IPS-20b (cell line): ENCODE data around the gene CCDC127.

Source experiments
- H3K27ac ChIP-seq: one replicate; pipeline ENCODE4 v1.5.1; 2013; ENCODE audit warnings: low read length
- H3K27me3 ChIP-seq: 2 replicates; pipeline ENCODE4 v1.6.1; 2013; ENCODE audit warnings: mild to moderate bottlenecking, low read length, inconsistent platforms; ENCODE audit not compliant: insufficient read depth
- H3K36me3 ChIP-seq: 2 replicates; pipeline ENCODE4 v1.6.1; 2013; ENCODE audit warnings: low read depth, mild to moderate bottlenecking, inconsistent platforms, low read length, moderate library complexity; ENCODE audit not compliant: insufficient read depth
- H3K4me1 ChIP-seq: 2 replicates; pipeline ENCODE4 v1.6.1; 2013; ENCODE audit warnings: mild to moderate bottlenecking, control low read depth, inconsistent platforms, low read length, moderate library complexity; ENCODE audit not compliant: insufficient read depth
- H3K4me3 ChIP-seq: 2 replicates; pipeline ENCODE4 v1.5.1; 2013; ENCODE audit warnings: mild to moderate bottlenecking, low read length, inconsistent platforms
- H3K9ac ChIP-seq: 2 replicates; pipeline ENCODE4 v1.6.1; 2013; ENCODE audit warnings: low read depth, mild to moderate bottlenecking, inconsistent platforms, low read length, moderate library complexity
- H3K9me3 ChIP-seq: 2 replicates; pipeline ENCODE4 v1.6.1; 2013; ENCODE audit warnings: mild to moderate bottlenecking, low read depth, low read length, inconsistent platforms; ENCODE audit not compliant: insufficient read depth

Gene CCDC127

DNA sequence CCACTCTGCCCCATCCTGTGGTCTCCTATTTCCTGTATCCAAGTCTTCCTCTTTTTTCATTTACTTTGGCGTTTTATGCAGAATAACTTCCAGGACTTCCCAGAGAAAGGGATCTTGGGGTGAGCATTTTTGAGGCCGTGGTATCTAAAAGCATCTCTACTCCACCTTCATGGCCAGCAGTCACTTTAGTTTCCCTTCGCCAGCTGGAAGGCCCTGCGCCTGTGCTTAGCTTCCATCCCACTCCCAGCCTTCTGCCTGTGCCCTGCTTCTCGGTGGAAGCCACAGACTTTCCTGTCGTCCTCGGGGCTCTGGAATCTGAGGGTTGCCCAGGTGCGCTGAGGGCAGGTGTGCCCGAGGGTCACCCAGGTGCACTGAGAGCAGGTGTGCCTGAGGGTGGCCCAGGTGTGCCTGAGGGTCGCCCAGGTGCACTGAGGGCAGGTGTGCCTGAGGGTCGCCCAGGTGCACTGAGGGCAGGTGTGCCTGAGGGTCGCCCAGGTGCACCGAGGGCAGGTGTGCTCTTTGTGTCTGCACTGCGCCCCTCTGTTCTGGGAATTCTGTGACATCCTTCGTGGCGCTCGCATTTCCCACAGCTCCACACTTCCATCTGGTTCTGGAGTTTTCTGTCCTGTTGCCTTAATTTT lies 59.0 kb downstream of the CCDC127 start:
- no peak overlapping the region for H3K9ac ChIP-seq

GRCh38 chr5:157801-158200 lies 60.2 kb downstream of the CCDC127 start:
- Histone ChIP-seq H3K36me3 (peaks cover 80% of the 10 kb centered on the region), H3K4me1 (no peaks in the 10 kb centered on the region), H3K27me3 (no peaks in the 10 kb centered on the region), H3K27ac (no peak overlapping the region), H3K9me3 (no peaks in the 10 kb centered on the region), H3K9ac (no peak overlapping the region), H3K4me3 (no peak overlapping the region)

More for the DNA sequence above, 59.0 kb downstream of the CCDC127 start:
- Histone ChIP-seq H3K36me3 (peaks cover 69% of the 10 kb centered on the region), H3K27ac (no peak overlapping the region), H3K9me3 (no peaks in the 10 kb centered on the region), H3K4me3 (no peak overlapping the region), H3K4me1 (no peaks in the 10 kb centered on the region), H3K27me3 (no peaks in the 10 kb centered on the region)

DNA sequence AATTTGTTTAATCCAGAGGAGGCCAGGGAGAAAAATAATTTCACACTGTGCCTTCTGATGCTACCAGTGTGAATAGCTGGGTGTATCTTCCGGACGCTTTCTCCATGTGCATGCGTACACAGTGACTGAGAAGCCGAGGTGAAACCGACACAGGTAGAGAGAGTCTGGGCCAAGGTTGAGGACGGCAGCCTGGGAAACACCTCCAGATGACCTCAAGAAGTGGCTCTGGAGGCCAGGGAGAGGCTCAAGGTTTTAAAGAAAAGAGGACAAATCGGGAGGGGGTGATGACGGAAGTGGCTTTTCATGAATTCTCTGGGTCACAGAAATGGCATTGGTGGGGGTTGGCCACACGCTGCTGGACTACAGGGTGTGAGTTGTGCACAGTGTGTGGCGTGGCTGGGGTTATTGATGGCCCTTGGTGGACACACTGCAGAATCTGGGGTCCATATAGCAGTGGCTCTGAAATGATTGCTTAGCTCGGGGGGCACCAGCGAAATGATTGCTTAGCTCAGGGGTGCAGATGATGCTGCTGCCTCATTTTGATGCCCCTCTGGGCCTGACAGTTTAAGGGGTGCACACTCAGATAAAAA lies 60.7 kb downstream of the CCDC127 start:
- Histone ChIP-seq H3K9ac (no peak overlapping the region), H3K27ac (no peak overlapping the region), H3K36me3 (peaks cover 80% of the 10 kb centered on the region), H3K9me3 (no peaks in the 10 kb centered on the region), H3K4me1 (no peaks in the 10 kb centered on the region), H3K4me3 (no peak overlapping the region), H3K27me3 (no peaks in the 10 kb centered on the region)

- H3K4me1 ChIP-seq: no peaks in the 10 kb centered on the region
- no peak overlapping the region for H3K27ac ChIP-seq
- peaks cover 73% of the 10 kb centered on the region for H3K36me3 ChIP-seq
- no peaks in the 10 kb centered on the region for H3K27me3 ChIP-seq
- H3K4me3 ChIP-seq: no peak overlapping the region
- H3K9ac ChIP-seq: no peak overlapping the region
- H3K9me3 ChIP-seq: no peaks in the 10 kb centered on the region
Observed at GRCh38 chr5:156411-157072, 61.4 kb downstream of the CCDC127 start.

- Histone ChIP-seq H3K36me3 (peaks cover 73% of the 10 kb centered on the region), H3K9ac (no peak overlapping the region), H3K9me3 (no peaks in the 10 kb centered on the region), H3K4me1 (no peaks in the 10 kb centered on the region), H3K27me3 (no peaks in the 10 kb centered on the region), H3K4me3 (no peak overlapping the region), H3K27ac (no peak overlapping the region)
Observed at GRCh38 chr5:155651-156410, 62.1 kb downstream of the CCDC127 start.

DNA sequence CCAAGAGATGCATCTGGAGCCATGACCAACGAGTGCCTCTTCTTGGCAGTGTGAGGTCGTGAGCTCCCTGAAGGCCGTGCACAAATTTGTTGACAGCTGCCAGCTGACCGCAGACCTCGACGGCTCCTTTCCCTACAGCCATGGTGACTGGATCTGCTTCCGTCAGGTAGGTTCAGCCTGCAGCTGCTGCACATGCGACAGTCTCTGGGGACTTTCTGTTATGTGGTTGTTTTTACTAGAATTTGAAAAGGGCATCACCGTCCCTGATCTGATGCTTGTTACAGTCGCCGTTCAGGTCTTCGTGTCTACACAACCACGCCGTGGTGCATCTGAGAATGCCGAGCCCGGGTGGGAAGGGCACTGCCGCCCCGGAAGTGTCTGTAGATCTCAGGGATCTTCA lies 63.1 kb downstream of the CCDC127 start:
- no peak overlapping the region for H3K27ac ChIP-seq
- H3K27me3 ChIP-seq: no peaks in the 10 kb centered on the region
- H3K9me3 ChIP-seq: no peaks in the 10 kb centered on the region
- no peak overlapping the region for H3K4me3 ChIP-seq
- H3K9ac ChIP-seq: no peak overlapping the region
- H3K4me1 ChIP-seq: no peaks in the 10 kb centered on the region
- H3K36me3 ChIP-seq: peaks cover 67% of the 10 kb centered on the region

- Histone ChIP-seq H3K27ac (no peak overlapping the region), H3K9ac (no peak overlapping the region), H3K36me3 (peaks cover 62% of the 10 kb centered on the region), H3K9me3 (no peaks in the 10 kb centered on the region), H3K27me3 (no peaks in the 10 kb centered on the region), H3K4me3 (no peak overlapping the region), H3K4me1 (no peaks in the 10 kb centered on the region)
Observed at GRCh38 chr5:154236-154635, 63.7 kb downstream of the CCDC127 start.

DNA sequence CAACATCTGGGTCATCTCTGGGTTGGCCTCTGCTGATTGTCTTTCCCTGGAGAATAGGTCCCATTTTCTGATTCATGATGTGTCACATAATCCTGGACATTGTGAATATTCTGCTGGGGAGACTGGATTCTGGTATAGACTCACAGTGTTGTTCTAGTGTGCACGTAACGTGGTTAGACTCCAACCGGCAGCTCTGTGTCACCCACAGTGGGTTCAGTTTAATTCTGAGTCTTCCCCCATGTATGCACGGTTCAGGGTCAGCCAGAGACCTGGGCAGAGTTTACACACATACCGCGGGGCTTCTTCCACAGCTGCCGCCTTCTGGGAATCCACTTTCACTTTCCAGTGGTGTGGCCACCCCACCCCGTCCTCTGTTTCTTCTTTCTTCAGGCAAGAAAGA lies 64.7 kb downstream of the CCDC127 start:
- Histone ChIP-seq H3K27ac (no peak overlapping the region), H3K9me3 (peaks cover 4% of the 10 kb centered on the region; the same call in 1 of the 2 replicates), H3K4me1 (no peaks in the 10 kb centered on the region), H3K27me3 (no peaks in the 10 kb centered on the region), H3K36me3 (peaks cover 68% of the 10 kb centered on the region), H3K4me3 (no peak overlapping the region), H3K9ac (no peak overlapping the region)

DNA sequence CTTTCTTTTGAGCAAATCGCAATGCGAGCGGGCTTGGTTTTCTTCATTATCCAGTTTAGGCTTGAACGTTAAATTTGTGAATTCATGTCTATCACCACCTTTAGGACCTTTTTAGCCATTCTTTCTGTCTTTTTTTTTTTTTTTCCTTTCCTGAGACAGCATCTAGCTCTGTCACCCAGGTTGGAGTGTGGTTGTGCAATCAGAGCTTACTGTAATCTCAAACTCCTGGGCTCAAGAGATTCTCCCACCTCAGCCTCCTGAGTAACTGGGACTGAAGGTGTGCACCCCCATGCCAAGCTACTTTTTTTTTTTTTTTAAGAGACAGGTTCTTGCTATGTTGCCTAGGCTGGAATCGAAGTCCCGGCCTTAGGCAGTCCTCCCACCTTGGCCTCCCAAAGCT lies 65.9 kb downstream of the CCDC127 start:
- peaks cover 67% of the 10 kb centered on the region for H3K36me3 ChIP-seq
- H3K4me1 ChIP-seq: no peaks in the 10 kb centered on the region

DNA sequence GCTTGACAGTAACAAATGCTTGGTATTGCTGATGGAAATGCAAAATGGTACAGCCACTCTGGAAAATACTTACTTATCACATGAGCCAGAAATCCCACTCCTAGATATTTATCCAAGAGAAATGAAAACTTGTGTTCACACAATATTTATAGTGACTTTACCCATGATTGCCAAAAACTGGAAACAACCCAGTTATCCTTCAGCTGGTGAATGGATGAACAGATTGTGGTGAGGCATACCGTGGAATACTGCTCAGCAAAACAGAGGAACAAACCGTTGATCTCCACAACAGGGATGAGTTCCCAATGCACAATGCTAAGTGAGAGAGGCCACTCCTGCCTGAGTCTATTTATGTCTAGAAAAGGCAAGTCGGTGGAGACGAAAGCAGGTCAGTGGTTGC lies 67.2 kb downstream of the CCDC127 start:
- Histone ChIP-seq H3K9ac (no peak overlapping the region), H3K9me3 (peaks cover 17% of the 10 kb centered on the region), H3K4me1 (no peaks in the 10 kb centered on the region), H3K27ac (no peak overlapping the region), H3K4me3 (no peak overlapping the region), H3K36me3 (peaks cover 64% of the 10 kb centered on the region), H3K27me3 (no peaks in the 10 kb centered on the region)

More for the DNA sequence above, 65.9 kb downstream of the CCDC127 start:
- H3K27me3 ChIP-seq: no peaks in the 10 kb centered on the region
- peaks cover 14% of the 10 kb centered on the region for H3K9me3 ChIP-seq
- no peak overlapping the region for H3K9ac ChIP-seq
- H3K4me3 ChIP-seq: no peak overlapping the region
- H3K27ac ChIP-seq: no peak overlapping the region

GRCh38 chr5:149745-150485 lies 68.0 kb downstream of the CCDC127 start:
- no peak overlapping the region for H3K27ac ChIP-seq
- H3K9me3 ChIP-seq: peaks cover 17% of the 10 kb centered on the region
- no peaks in the 10 kb centered on the region for H3K27me3 ChIP-seq
- no peak overlapping the region for H3K9ac ChIP-seq
- peaks cover 64% of the 10 kb centered on the region for H3K36me3 ChIP-seq
- no peak overlapping the region for H3K4me3 ChIP-seq
- H3K4me1 ChIP-seq: no peaks in the 10 kb centered on the region
